ENCODE data around the gene TMEM200B. TPM values are rescaled to one million over a fixed set of nuclear protein-coding genes. Genes with fewer than 3 reads are reported as not detected.

The TMEM200B gene
- total RNA-seq, 1 experiment from 2014 or later = 12.6 TPM

DNA sequence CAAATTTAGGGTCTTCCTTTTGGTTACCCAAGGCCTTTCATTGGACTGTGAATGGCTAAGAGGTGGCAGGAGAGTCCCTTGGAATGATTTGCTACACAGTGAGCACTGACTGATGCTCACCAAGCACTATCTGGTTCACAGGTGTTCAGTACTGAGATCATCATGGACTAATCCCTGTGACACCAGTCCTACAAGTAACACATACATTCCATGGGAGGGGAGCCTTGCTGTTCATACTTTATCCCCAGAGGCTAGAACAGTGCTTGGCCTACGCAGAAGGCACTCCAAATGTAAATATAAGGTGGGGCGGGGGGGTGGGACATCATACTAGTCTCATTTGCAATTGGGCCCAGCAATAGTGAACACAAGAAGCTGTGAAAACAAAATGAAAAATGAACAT, 20.5 kb upstream of the TMEM200B start:
- no peaks in the 10 kb centered on the region for H3K27me3 Mint-ChIP-seq (ENCODE audit: low read depth)
- no peak overlapping the region for H3T11ph ChIP-seq (ENCODE audit: low read length)
- TF ChIP-seq, protein P1, sequence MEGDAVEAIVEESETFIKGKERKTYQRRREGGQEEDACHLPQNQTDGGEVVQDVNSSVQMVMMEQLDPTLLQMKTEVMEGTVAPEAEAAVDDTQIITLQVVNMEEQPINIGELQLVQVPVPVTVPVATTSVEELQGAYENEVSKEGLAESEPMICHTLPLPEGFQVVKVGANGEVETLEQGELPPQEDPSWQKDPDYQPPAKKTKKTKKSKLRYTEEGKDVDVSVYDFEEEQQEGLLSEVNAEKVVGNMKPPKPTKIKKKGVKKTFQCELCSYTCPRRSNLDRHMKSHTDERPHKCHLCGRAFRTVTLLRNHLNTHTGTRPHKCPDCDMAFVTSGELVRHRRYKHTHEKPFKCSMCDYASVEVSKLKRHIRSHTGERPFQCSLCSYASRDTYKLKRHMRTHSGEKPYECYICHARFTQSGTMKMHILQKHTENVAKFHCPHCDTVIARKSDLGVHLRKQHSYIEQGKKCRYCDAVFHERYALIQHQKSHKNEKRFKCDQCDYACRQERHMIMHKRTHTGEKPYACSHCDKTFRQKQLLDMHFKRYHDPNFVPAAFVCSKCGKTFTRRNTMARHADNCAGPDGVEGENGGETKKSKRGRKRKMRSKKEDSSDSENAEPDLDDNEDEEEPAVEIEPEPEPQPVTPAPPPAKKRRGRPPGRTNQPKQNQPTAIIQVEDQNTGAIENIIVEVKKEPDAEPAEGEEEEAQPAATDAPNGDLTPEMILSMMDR (conservative IDR thresholded peaks at IDR 0.05) = no peak
- H3K36me3 Mint-ChIP-seq (ENCODE audit: insufficient read depth in 1 of 3, low read depth in 3 of 3) = peaks cover 33 to 64% (median 49%) of the 10 kb centered on the region in 3 experiments; a peak in 6 of 7 replicates
- no peak overlapping the region for H2AK5ac ChIP-seq (ENCODE audit: insufficient read length, low read length)
- no peak overlapping the region for H4K5ac ChIP-seq (ENCODE audit: insufficient read length, low read depth, low read length)
- H2BK5ac ChIP-seq (ENCODE audit: insufficient read length, low read length) = no peak overlapping the region
- WGBS (ENCODE audit: extremely low coverage, insufficient read length, low lambda C conversion rate) = no CpG with 5 or more reads among the region's 2 CpGs
- no peak overlapping the region for H3K14ac ChIP-seq (ENCODE audit: insufficient read depth, low read length)
- no peaks in the 10 kb centered on the region; a peak in 1 of 4 replicates for H3K4me1 Mint-ChIP-seq
- no peak for DNase-seq
- H3K23me2 ChIP-seq (ENCODE audit: insufficient read length, low read depth, low read length, poor library complexity, severe bottlenecking) = no peaks in the 10 kb centered on the region
- H3K56ac ChIP-seq (ENCODE audit: insufficient read length, low read depth, low read length) = no peak overlapping the region
- H4K8ac ChIP-seq (replicated peaks; ENCODE audit: insufficient read length, low read depth, low read length) = no peak overlapping the region
- no peaks in the 10 kb centered on the region for H3K79me2 ChIP-seq (ENCODE audit: insufficient read depth, low read length)
- no peak overlapping the region for H3K4ac ChIP-seq (ENCODE audit: low read depth, low read length)
- H3K9ac ChIP-seq (ENCODE audit: extremely low read depth, insufficient read length, low read length) = no peak overlapping the region
- no peak overlapping the region for H3K4me2 ChIP-seq (ENCODE audit: insufficient read depth, insufficient read length, low read length)
- H3K27ac ChIP-seq (ENCODE audit: insufficient read length, low read depth, low read length) = no peak overlapping the region
- no peak overlapping the region for H2AFZ ChIP-seq (ENCODE audit: low read length)
- no peak overlapping the region for H3K23ac ChIP-seq (ENCODE audit: insufficient read length, low read depth, low read length)
- no peak overlapping the region for H2BK15ac ChIP-seq (ENCODE audit: low read depth, low read length)
- no peak overlapping the region for H2BK12ac ChIP-seq (ENCODE audit: insufficient read length, low read depth, low read length)
- H3K79me1 ChIP-seq (ENCODE audit: insufficient read depth, low read depth, low read length, poor library complexity, severe bottlenecking) = no peaks in the 10 kb centered on the region
- no peak overlapping the region for H4K91ac ChIP-seq (ENCODE audit: insufficient read length, low read depth, low read length)
- peaks cover 3% of the 10 kb centered on the region for H4K20me1 ChIP-seq (ENCODE audit: control insufficient read depth, insufficient read depth, insufficient read length)
- no peak overlapping the region for H3K27ac Mint-ChIP-seq
- H3K18ac ChIP-seq (ENCODE audit: insufficient read length, low read depth, low read length) = no peak overlapping the region
- no peaks in the 10 kb centered on the region for H3K27me3 ChIP-seq (ENCODE audit: insufficient read depth, low read length)
- no peak overlapping the region for H2BK120ac ChIP-seq (ENCODE audit: low read depth, low read length, poor library complexity, severe bottlenecking)
- no peaks in the 10 kb centered on the region for H3K9me3 Mint-ChIP-seq
- no peak overlapping the region for H3K4me3 Mint-ChIP-seq
- H2BK20ac ChIP-seq (ENCODE audit: low read depth, low read length, poor library complexity, severe bottlenecking) = no peak overlapping the region
- H3K9me3 ChIP-seq (ENCODE audit: control insufficient read depth, low read depth, low read length) = no peaks in the 10 kb centered on the region
- H3K4me1 ChIP-seq (ENCODE audit: insufficient read depth, low read length) = no peaks in the 10 kb centered on the region
